OCI-LY3 (cell line): ENCODE data around the gene TMEM272.
A peak's percentile ranks its signal among the peaks of the same experiment; 100 is the strongest.

Experiments used
- H2AFZ ChIP-seq: fragments of 200-600, 300-600 bp; shearing (Covaris generic); 2 replicates; pipeline ENCODE4 v1.6.0; 2014; ENCODE audit warnings: antibody characterized with exemption, low read depth, low read length
- H3K27ac ChIP-seq: fragments of 200-600, 300-600 bp; sonication (generic); 2 replicates; pipeline ENCODE4 v1.5.1; 2014; ENCODE audit warnings: mild to moderate bottlenecking, low read length, moderate library complexity, mixed read lengths
- H3K27me3 ChIP-seq: fragments of 200-600, 300-600 bp; sonication (generic); 2 replicates; pipeline ENCODE4 v1.6.1; 2014; ENCODE audit warnings: low read depth, low read length, mixed read lengths
- H3K36me3 ChIP-seq: fragments of 200-600, 300-600 bp; sonication (generic); replicated peaks from 2 replicates; pipeline ENCODE3; 2014; ENCODE audit warnings: low read depth, low read length, mixed read lengths
- H3K4me1 ChIP-seq: fragments of 300-600, 200-600 bp; sonication (generic); 2 replicates; pipeline ENCODE4 v1.6.1; 2014; ENCODE audit warnings: low read length, mixed read lengths
- H3K4me2 ChIP-seq: fragments of 200-600, 300-600 bp; sonication (generic); 2 replicates; pipeline ENCODE4 v1.6.1; 2014; ENCODE audit warnings: low read length, mixed read lengths
- H3K4me3 ChIP-seq: fragments of 300-600, 200-600 bp; sonication (generic); 2 replicates; pipeline ENCODE4 v1.5.1; 2014; ENCODE audit warnings: antibody characterized with exemption, mild to moderate bottlenecking, low read length, moderate library complexity
- H3K79me2 ChIP-seq: fragments of 300-600, 200-600 bp; shearing (Covaris generic); 2 replicates; pipeline ENCODE4 v1.6.1; 2014; ENCODE audit warnings: mild to moderate bottlenecking, low read length, mixed read lengths
- H3K9ac ChIP-seq: fragments of 300-600, 200-600 bp; shearing (Covaris generic); 2 replicates; pipeline ENCODE4 v1.6.0; 2014; ENCODE audit warnings: mild to moderate bottlenecking, low read length, moderate library complexity
- H3K9me3 ChIP-seq: fragments of 200-600, 300-600 bp; shearing (Covaris generic); 2 replicates; pipeline ENCODE4 v1.6.1; 2014; ENCODE audit warnings: low read length, mixed read lengths; ENCODE audit not compliant: insufficient read depth
- H4K20me1 ChIP-seq: fragments of 200-600, 300-600 bp; sonication (generic); 2 replicates; pipeline ENCODE4 v1.6.1; 2016; ENCODE audit warnings: low read length, mixed read lengths; ENCODE audit not compliant: insufficient read depth
- CTCF ChIP-seq: fragments of 200-600, 300-600 bp; sonication (generic); IDR thresholded peaks from 2 replicates; pipeline ENCODE4 v1.5.1; 2014; ENCODE audit warnings: antibody characterized with exemption, low read length, low read depth
- EZH2phosphoT487 ChIP-seq: fragments of 200-600 bp; shearing (Covaris generic); IDR thresholded peaks from 2 replicates; pipeline ENCODE4 v1.6.1; 2018; ENCODE audit warnings: antibody characterized with exemption, mixed run types, low read depth

The TMEM272 gene

DNA sequence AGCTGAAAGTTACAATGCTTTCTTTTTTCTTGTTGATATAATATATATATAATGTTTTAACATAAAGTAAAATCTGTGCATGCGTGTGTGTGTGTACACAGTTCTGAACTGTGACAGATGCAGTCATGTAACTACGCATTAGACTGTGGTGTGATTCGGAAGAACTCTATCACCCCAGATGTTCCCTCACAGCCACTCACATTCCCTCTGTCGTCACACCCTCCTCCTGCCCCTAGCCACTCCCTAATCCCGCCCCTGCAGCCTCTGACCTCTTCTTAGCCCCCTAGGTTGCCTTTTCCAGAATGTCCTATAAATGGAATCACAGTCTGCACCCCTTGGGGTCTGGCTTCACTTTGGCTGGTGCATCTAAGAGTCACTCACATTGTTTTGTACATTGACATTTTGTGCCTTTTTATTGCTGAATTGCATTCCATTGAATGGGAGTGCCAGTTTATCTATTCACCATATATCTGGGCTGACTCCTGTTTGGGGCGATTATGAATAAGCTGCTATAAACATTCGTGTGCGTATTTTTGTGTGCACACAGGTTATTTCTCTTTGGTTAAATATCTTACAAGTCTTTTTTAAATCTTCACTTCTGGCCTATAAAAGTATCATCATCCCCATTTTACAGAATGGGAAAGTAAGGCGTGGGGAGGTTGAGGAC lies 61.4 kb downstream of the TMEM272 start:
- H3K27ac ChIP-seq, result no peak overlapping the region
- H3K27me3 ChIP-seq, result no peaks in the 10 kb centered on the region
- H3K4me2 ChIP-seq, result no peak overlapping the region
- H3K4me1 ChIP-seq, result peaks cover 13% of the 10 kb centered on the region
- no peak overlapping the region for H3K9ac ChIP-seq
- no peaks in the 10 kb centered on the region for H3K79me2 ChIP-seq
- no peak overlapping the region for H3K4me3 ChIP-seq
- H4K20me1 ChIP-seq, result no peaks in the 10 kb centered on the region
- H3K36me3 ChIP-seq, result no peaks in the 10 kb centered on the region
- no peak overlapping the region for H2AFZ ChIP-seq
- TF ChIP-seq EZH2phosphoT487 (no peak), CTCF (no peak)
- H3K9me3 ChIP-seq, result no peaks in the 10 kb centered on the region

GRCh38 chr13:51782026-51782710 lies 62.8 kb downstream of the TMEM272 start:
- Histone ChIP-seq H3K36me3 (no peaks in the 10 kb centered on the region), H3K27me3 (no peaks in the 10 kb centered on the region), H3K4me1 (peaks cover 13% of the 10 kb centered on the region), H3K27ac (no peak overlapping the region), H3K9ac (no peak overlapping the region), H4K20me1 (no peaks in the 10 kb centered on the region), H3K79me2 (no peaks in the 10 kb centered on the region), H3K4me3 (no peak overlapping the region), H3K4me2 (peak overlapping the region; percentile 50; the same call in 1 of the 2 replicates), H2AFZ (no peak overlapping the region), H3K9me3 (no peaks in the 10 kb centered on the region)
- no peak for TF ChIP-seq CTCF
- TF ChIP-seq EZH2phosphoT487, result no peak

DNA sequence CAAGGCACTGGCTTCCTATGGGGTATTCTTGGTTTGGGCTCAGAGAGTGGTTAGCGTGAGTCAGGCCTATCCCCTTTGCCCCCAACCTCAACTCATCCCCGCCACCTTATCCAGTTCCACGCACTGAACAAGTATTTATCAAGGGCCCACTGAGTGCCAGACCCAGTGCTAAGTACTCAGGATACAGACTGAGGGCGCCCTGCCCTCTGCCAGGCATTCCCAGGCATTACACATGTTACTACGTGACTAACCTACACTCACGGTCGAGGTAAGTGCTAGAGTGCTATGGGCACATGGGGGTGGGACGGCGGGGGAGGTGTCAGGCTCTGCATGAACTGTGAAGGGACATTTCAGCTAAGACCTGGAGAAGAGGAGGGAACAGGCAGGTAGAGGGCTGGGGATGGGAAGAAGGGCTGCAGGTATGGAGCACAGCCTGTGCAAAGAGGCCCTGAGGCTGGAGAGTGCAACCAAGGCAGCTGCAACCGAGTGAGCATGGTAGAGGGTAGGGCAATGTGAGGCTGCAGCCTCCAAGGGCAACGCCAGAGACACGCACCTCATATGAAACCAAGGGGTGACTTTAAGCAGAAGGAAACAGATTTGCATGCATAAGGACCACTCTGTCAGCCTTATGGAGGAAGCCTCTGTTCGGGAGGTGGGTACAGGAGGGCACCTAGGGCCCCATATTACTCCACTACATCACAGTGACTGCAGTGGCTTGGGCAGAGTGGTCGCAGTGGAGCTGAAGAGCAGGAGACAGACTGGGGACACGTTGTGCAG lies 63.5 kb downstream of the TMEM272 start:
- Histone ChIP-seq H2AFZ (peak overlapping the region; percentile 5), H3K27me3 (no peaks in the 10 kb centered on the region)
- TF ChIP-seq EZH2phosphoT487, result no peak
- TF ChIP-seq CTCF, result peak; percentile 85

DNA sequence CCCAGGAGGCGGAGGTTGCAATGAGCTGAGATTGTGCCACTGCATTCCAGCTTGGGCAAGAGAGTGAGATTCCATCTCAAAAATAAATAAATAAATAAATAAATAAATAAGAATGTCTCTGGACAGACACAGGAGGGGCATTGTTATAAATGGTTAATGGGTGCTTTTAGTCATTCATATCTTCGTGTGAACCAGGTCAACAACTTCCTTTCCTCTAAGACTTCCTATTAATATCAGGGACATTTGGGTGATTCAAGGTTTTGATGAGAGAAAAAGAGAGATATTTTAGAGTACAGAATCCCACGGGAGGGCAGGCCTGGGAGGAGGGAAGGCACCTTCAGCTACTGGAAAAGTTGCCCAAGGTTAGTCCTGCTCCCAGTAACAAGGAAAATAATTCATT lies 64.9 kb downstream of the TMEM272 start:
- Histone ChIP-seq H4K20me1 (no peaks in the 10 kb centered on the region), H3K9ac (no peak overlapping the region), H3K4me3 (no peak overlapping the region), H3K36me3 (no peaks in the 10 kb centered on the region), H3K4me1 (peaks cover 13% of the 10 kb centered on the region), H3K27ac (no peak overlapping the region), H2AFZ (no peak overlapping the region), H3K9me3 (no peaks in the 10 kb centered on the region), H3K79me2 (no peaks in the 10 kb centered on the region), H3K4me2 (no peak overlapping the region), H3K27me3 (no peaks in the 10 kb centered on the region)
- no peak for TF ChIP-seq EZH2phosphoT487
- no peak for TF ChIP-seq CTCF

More for the DNA sequence above, 63.5 kb downstream of the TMEM272 start:
- Histone ChIP-seq H3K4me2 (peak overlapping the region; percentile 50), H3K27ac (no peak overlapping the region), H3K9me3 (no peaks in the 10 kb centered on the region), H3K9ac (no peak overlapping the region), H3K79me2 (no peaks in the 10 kb centered on the region), H4K20me1 (no peaks in the 10 kb centered on the region), H3K4me1 (peaks cover 13% of the 10 kb centered on the region), H3K4me3 (peak overlapping the region; percentile 21), H3K36me3 (no peaks in the 10 kb centered on the region)
